ENCODE measurements around the gene KRTAP5-2.

DNA sequence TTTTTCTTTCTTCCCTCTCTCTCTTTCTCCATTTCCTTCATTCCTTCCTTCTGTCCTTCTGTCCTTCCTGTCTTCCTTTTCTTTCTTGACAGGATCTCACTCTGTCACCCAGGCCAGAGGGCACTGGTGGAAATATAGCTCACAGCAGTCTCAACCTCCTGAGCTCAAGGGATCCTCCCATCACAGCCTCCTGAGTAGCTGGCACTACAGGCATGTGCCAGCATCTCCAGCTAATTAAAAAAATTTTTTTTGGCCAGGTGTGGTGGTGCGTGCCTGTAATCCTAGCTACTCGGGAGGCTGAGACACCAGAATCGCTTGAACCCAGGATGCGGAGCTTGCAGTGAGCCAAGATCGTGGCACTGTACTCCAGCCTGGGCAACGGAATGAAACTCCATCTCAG lies 21.3 kb downstream of the KRTAP5-2 start:
- TF ChIP-seq ZNF274 (IDR thresholded peaks at IDR 0.05; ENCODE audit: low read depth, low read length) (no peak), YY1 (IDR thresholded peaks at IDR 0.05; ENCODE audit: insufficient read depth, insufficient read length) (no peak)

All from NT2/D1 (cell line).